ENCODE data around the gene SSC5D. TPM values are rescaled to one million over a fixed set of nuclear protein-coding genes. Genes with fewer than 3 reads are reported as not detected.

The SSC5D gene
- total and polyA plus RNA-seq, 4 donors = 0.08 to 1.0 (median 0.51) TPM

DNA sequence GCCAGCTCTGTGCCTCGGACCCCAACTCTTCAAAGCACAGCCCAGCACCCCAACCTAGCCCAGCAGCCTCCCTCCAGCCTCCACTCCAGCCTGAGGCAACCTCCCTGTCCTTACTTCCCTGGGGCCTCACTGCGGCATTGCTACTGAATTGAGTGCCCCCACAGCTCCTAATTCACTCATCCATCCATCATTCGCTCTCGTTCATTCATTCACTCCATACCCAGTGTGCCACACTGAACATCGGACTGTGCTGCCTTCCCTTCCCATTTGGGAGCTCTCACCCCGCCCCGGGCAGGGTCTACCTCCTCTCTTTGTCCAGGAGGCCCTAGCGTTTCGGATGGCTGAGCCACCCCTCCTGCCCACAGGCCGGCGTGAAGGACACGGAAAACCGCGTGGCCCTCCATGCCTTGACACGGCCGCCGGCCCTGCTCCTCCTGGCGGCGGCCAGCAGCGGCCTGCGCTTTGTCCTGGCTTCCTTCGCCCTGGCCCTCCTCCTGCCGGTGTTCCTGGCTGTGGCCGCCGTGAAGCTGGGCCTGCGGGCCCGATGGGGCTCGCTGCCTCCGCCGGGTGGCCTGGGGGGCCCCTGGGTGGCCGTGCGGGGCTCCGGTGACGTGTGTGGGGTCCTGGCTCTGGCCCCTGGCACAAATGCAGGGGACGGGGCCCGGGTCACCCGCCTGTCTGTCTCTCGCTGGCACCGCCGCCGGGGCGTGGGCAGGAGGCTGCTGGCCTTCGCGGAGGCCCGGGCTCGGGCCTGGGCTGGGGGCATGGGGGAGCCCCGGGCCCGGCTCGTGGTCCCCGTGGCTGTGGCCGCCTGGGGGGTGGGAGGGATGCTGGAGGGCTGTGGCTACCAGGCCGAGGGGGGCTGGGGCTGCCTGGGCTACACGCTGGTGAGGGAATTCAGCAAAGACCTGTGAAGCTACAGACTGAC, 1.9 kb upstream of the SSC5D start:
- Histone ChIP-seq H3K36me3 (ENCODE audit: control insufficient read depth in 4 of 4, insufficient read depth in 3 of 4, low read depth in 1 of 4, low read length in 3 of 4) (peaks cover 0 to 11% (median 5%) of the 10 kb centered on the region in 4 donors), H3K27ac (ENCODE audit: low read depth in 1 of 2, low read length in 2 of 2) (peak overlapping the region; percentile 12 to 31), H3K9me3 (ENCODE audit: control insufficient read depth in 4 of 4, low read length in 3 of 4) (no peaks in the 10 kb centered on the region), H3K9ac (ENCODE audit: low read depth in 1 of 2, low read length in 2 of 2) (no peak overlapping the region), H3K4me3 (ENCODE audit: low read depth in 1 of 3, low read length in 3 of 3) (no peak overlapping the region), H3K27me3 (ENCODE audit: control insufficient read depth in 4 of 4, insufficient read depth in 4 of 4, low read length in 3 of 4) (no peaks in the 10 kb centered on the region), H3K4me1 (ENCODE audit: control insufficient read depth in 4 of 4, insufficient read depth in 4 of 4, low read length in 3 of 4) (peaks cover 3 to 14% (median 7%) of the 10 kb centered on the region in 4 donors)
- no peak for DNase-seq (ENCODE audit: low spot score)
- 84% methylated on average over 53 of the region's 53 CpGs for WGBS
- no peak for TF ChIP-seq TAF1 (conservative IDR thresholded peaks at IDR 0.05)
- no peak for TF ChIP-seq GABPA (IDR thresholded peaks at IDR 0.05 in 1 of 2, conservative IDR thresholded peaks at IDR 0.05 in 1 of 2)
- TF ChIP-seq, protein P1, sequence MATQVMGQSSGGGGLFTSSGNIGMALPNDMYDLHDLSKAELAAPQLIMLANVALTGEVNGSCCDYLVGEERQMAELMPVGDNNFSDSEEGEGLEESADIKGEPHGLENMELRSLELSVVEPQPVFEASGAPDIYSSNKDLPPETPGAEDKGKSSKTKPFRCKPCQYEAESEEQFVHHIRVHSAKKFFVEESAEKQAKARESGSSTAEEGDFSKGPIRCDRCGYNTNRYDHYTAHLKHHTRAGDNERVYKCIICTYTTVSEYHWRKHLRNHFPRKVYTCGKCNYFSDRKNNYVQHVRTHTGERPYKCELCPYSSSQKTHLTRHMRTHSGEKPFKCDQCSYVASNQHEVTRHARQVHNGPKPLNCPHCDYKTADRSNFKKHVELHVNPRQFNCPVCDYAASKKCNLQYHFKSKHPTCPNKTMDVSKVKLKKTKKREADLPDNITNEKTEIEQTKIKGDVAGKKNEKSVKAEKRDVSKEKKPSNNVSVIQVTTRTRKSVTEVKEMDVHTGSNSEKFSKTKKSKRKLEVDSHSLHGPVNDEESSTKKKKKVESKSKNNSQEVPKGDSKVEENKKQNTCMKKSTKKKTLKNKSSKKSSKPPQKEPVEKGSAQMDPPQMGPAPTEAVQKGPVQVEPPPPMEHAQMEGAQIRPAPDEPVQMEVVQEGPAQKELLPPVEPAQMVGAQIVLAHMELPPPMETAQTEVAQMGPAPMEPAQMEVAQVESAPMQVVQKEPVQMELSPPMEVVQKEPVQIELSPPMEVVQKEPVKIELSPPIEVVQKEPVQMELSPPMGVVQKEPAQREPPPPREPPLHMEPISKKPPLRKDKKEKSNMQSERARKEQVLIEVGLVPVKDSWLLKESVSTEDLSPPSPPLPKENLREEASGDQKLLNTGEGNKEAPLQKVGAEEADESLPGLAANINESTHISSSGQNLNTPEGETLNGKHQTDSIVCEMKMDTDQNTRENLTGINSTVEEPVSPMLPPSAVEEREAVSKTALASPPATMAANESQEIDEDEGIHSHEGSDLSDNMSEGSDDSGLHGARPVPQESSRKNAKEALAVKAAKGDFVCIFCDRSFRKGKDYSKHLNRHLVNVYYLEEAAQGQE (IDR thresholded peaks at IDR 0.05) = no peak
- TF ChIP-seq JUND (IDR thresholded peaks at IDR 0.05) = no peak
- TF ChIP-seq, protein P2, sequence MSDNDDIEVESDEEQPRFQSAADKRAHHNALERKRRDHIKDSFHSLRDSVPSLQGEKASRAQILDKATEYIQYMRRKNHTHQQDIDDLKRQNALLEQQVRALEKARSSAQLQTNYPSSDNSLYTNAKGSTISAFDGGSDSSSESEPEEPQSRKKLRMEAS (IDR thresholded peaks at IDR 0.05) = no peak
- no peak for TF ChIP-seq EGR1 (IDR thresholded peaks at IDR 0.05; ENCODE audit: low read depth in 2 of 2)
- TF ChIP-seq NR2F2 (IDR thresholded peaks at IDR 0.05) = no peak
- no peak for TF ChIP-seq HNF4G (IDR thresholded peaks at IDR 0.05)
- no peak for TF ChIP-seq SP1 (IDR thresholded peaks at IDR 0.05)
- no peak for TF ChIP-seq RXRA (IDR thresholded peaks at IDR 0.05)
- no peak for TF ChIP-seq RAD21 (IDR thresholded peaks at IDR 0.05)
- no peak for TF ChIP-seq FOXA1 (IDR thresholded peaks at IDR 0.05)
- TF ChIP-seq, protein P3, sequence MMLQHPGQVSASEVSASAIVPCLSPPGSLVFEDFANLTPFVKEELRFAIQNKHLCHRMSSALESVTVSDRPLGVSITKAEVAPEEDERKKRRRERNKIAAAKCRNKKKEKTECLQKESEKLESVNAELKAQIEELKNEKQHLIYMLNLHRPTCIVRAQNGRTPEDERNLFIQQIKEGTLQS (IDR thresholded peaks at IDR 0.05) = no peak
- TF ChIP-seq FOXA2 (IDR thresholded peaks at IDR 0.05) = no peak
- TF ChIP-seq YY1 (IDR thresholded peaks at IDR 0.05) = no peak

DNA sequence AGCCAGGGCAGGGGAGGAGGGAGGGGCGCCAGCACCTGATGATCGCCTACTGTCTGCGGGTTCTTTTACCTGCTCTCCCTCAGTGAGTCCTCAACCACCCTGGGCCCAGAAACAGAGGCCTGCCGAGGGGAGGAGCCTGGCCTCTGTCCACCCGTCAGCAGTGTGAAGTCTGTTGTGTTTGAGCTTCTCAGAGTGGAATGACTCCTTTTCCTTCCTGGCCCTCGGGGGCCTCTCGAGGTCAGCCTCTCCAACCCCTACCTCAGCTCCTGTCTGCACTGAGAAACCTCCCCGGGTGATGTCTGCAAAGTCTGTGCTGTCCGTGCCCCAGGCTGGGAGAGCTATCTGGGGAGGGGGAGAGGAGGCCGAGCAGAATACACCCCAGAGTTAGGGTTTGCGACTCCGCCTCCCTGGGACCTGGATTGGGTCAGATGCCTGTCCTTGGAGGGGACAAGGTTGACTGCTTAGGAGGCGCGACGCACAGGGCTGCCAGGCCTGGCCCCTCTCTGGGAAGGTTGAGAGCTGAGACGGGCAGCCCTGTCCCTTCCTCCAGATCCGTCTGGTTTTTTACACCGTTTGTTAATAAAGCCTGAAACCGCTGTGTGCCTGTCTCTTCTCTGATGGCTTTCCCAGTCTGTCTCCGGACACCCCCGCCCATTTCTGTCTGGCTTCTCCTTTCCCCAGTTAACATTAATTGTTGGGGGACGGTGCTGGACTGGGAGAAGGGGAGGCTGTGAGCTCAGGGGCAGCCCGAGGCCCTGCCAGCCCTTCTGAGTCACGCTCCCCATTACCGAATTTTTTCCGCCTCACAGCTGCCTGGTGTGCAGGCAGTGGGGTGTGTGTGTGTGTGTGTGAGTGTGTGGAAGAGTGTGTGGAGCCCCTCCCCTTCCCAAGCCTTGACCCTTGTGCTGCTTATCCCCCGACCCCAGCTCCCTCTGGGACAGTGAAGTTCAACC, 989 bp upstream of the SSC5D start:
- Histone ChIP-seq H3K4me1 (ENCODE audit: control insufficient read depth in 4 of 4, insufficient read depth in 4 of 4, low read length in 3 of 4) (peaks cover 3 to 14% (median 7%) of the 10 kb centered on the region in 4 donors), H3K36me3 (ENCODE audit: control insufficient read depth in 4 of 4, insufficient read depth in 3 of 4, low read depth in 1 of 4, low read length in 3 of 4) (peaks cover 0 to 8% (median 4%) of the 10 kb centered on the region in 4 donors), H3K9me3 (ENCODE audit: control insufficient read depth in 4 of 4, low read length in 3 of 4) (no peaks in the 10 kb centered on the region), H3K27me3 (ENCODE audit: control insufficient read depth in 4 of 4, insufficient read depth in 4 of 4, low read length in 3 of 4) (no peaks in the 10 kb centered on the region), H3K27ac (ENCODE audit: low read depth in 1 of 2, low read length in 2 of 2) (peak overlapping the region; percentile 59 to 60), H3K4me3 (ENCODE audit: low read depth in 1 of 3, low read length in 3 of 3) (no peak overlapping the region), H3K9ac (ENCODE audit: low read depth in 1 of 2, low read length in 2 of 2) (no peak overlapping the region)
- DNase-seq (ENCODE audit: low spot score) = no peak
- TF ChIP-seq, protein P2 (IDR thresholded peaks at IDR 0.05) = no peak
- TF ChIP-seq, protein P4, sequence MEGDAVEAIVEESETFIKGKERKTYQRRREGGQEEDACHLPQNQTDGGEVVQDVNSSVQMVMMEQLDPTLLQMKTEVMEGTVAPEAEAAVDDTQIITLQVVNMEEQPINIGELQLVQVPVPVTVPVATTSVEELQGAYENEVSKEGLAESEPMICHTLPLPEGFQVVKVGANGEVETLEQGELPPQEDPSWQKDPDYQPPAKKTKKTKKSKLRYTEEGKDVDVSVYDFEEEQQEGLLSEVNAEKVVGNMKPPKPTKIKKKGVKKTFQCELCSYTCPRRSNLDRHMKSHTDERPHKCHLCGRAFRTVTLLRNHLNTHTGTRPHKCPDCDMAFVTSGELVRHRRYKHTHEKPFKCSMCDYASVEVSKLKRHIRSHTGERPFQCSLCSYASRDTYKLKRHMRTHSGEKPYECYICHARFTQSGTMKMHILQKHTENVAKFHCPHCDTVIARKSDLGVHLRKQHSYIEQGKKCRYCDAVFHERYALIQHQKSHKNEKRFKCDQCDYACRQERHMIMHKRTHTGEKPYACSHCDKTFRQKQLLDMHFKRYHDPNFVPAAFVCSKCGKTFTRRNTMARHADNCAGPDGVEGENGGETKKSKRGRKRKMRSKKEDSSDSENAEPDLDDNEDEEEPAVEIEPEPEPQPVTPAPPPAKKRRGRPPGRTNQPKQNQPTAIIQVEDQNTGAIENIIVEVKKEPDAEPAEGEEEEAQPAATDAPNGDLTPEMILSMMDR (IDR thresholded peaks at IDR 0.05; ENCODE audit: low read depth, low read length, missing input control) = no peak
- TF ChIP-seq, protein P3 (IDR thresholded peaks at IDR 0.05) = no peak
- no peak for TF ChIP-seq FOXA1 (IDR thresholded peaks at IDR 0.05)
- TF ChIP-seq HNF4A (conservative IDR thresholded peaks at IDR 0.05) = no peak
- no peak for TF ChIP-seq HNF4G (IDR thresholded peaks at IDR 0.05)
- TF ChIP-seq, protein P5, sequence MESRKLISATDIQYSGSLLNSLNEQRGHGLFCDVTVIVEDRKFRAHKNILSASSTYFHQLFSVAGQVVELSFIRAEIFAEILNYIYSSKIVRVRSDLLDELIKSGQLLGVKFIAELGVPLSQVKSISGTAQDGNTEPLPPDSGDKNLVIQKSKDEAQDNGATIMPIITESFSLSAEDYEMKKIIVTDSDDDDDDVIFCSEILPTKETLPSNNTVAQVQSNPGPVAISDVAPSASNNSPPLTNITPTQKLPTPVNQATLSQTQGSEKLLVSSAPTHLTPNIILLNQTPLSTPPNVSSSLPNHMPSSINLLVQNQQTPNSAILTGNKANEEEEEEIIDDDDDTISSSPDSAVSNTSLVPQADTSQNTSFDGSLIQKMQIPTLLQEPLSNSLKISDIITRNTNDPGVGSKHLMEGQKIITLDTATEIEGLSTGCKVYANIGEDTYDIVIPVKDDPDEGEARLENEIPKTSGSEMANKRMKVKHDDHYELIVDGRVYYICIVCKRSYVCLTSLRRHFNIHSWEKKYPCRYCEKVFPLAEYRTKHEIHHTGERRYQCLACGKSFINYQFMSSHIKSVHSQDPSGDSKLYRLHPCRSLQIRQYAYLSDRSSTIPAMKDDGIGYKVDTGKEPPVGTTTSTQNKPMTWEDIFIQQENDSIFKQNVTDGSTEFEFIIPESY (IDR thresholded peaks at IDR 0.05) = no peak
- no peak for TF ChIP-seq TAF1 (conservative IDR thresholded peaks at IDR 0.05)
- TF ChIP-seq EGR1 (IDR thresholded peaks at IDR 0.05; ENCODE audit: low read depth in 2 of 2) = no peak
- no peak for TF ChIP-seq RXRA (IDR thresholded peaks at IDR 0.05)
- no peak for TF ChIP-seq GABPA (IDR thresholded peaks at IDR 0.05 in 1 of 2, conservative IDR thresholded peaks at IDR 0.05 in 1 of 2)
- no peak for TF ChIP-seq JUND (IDR thresholded peaks at IDR 0.05)
- TF ChIP-seq YY1 (IDR thresholded peaks at IDR 0.05) = no peak
- WGBS = 54% methylated on average over 27 of the region's 27 CpGs

Measured in liver (tissue), 9 donors.